LNCAP (cell line): Measurements from ENCODE around the gene TUBB3.

Experiments used
- CTCF ChIP-seq: fragments of 450-650 bp; IDR thresholded peaks from 2 replicates; pipeline ENCODE4 v1.5.1; 2017; ENCODE audit warnings: mild to moderate bottlenecking

Gene TUBB3

GRCh38 chr16:89919535-89920406 is 3.4 kb upstream of the TUBB3 start:
- TF ChIP-seq CTCF, result no peak

DNA sequence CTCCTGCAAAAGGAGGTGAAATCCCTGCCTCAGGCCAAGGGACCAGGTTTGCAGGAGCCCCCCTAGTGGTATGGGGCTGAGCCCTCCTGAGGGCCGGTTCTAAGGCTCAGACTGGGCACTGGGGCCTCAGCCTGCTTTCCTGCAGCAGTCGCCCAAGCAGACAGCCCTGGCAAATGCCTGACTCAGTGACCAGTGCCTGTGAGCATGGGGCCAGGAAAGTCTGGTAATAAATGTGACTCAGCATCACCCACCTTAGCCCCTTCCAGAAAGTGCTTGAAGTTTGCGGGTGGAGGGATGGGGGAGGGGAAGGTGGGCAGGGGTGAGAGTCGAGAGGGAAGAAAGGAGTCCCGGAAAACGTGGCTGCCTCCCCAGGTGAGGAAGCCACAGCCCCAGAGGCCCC is 2.4 kb upstream of the TUBB3 start:
- no peak for TF ChIP-seq CTCF

- TF ChIP-seq CTCF, result no peak
Measured at GRCh38 chr16:89921131-89921701, 1.9 kb upstream of the TUBB3 start.

- TF ChIP-seq CTCF, result no peak
Measured at GRCh38 chr16:89921702-89922476, 1.3 kb upstream of the TUBB3 start.

DNA sequence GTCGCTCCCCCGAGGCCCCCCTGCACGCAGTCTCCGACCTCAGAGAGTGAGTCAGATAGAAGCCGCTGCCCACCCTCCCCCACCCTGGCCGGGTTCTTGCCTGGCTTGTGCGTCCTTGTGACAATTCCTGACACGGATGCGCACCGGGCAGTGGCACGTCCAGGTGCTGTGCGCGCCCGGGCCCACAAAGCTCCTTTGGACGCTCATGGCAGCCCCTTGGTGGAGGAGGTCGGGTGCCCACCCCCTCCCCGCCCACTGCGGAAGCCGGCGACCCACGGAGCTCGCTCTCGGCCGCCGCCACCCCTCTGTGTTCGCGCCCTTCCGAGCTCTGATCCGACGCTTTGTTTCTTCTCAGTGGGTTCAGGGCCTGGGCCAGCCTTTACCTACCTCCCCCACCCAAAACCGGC is 662 bp upstream of the TUBB3 start:
- no peak for TF ChIP-seq CTCF

GRCh38 chr16:89923640-89924296 is 626 bp downstream of the TUBB3 start:
- no peak for TF ChIP-seq CTCF

DNA sequence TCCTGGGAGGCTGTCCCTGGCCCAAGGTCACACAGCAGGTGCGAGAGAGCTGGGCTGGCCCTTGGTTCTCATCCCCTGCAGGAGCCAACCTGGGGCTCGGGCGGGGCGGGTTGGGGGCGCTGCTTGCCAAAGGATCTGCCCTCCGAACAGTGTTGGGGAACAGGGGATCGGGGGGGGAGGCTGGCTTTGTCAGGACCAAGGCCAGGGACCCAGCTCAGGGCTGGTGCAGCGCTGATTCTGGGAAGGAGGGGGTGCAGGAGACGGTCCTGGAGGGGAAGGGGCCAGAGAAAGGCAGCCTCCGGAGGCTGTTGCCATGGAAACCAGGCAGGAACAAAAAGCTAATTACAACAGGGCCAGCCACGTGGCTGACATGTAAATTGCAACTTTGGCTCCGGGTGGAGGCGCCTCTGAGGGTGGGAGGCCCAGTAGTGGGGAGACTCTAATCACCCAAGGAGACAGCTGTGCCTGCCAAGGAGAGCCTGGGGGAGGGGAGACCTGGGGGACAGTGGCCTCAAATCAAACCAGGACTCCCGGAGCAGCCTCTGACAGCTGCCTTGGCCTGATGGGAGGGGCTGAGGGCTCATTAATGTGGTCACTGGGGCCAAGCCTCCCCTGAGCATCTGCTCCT is 1.3 kb downstream of the TUBB3 start:
- no peak for TF ChIP-seq CTCF
